OCI-LY7 (cell line): ENCODE results near the gene PSMD3. TPM values are rescaled to one million over a fixed set of nuclear protein-coding genes. Genes with fewer than 3 reads are reported as not detected.

Experiments used
- BruUV-seq: library from RNA; stranded (reverse); fragments of 400-500 nt; replicated peaks from 2 replicates; lab custom pipeline; 2021; lab: Mats Ljungman, UMichigan
- CTCF ChIA-PET: fragments of 300-600 bp; sonication (Branson Sonifier 250); formaldehyde crosslinking; loops from one replicate; lab custom pipeline; 2022; ENCODE audit warnings: antibody characterized with exemption; ENCODE audit not compliant: unreplicated experiment; lab: Charles Lee
- POLR2A ChIA-PET: fragments of 300-600 bp; sonication (Branson Sonifier 250); formaldehyde crosslinking; loops from one replicate; lab custom pipeline; 2022; ENCODE audit warnings: antibody characterized with exemption; lab: Charles Lee
- DNase-seq: peaks from one replicate; pipeline ENCODE4 v3.0.0-alpha.2; 2015; ENCODE audit warnings: low spot score
- H2AFZ ChIP-seq: fragments of 200-600 bp; sonication (generic), shearing (Covaris generic); 2 replicates; pipeline ENCODE4 v1.6.1; 2014; ENCODE audit warnings: mild to moderate bottlenecking, antibody characterized with exemption, low read length, moderate library complexity
- H3K27ac ChIP-seq: fragments of 200-600 bp; sonication (generic); 2 replicates; pipeline ENCODE4 v1.5.1; 2014; ENCODE audit warnings: mixed run types, low read depth, mild to moderate bottlenecking, moderate library complexity, low read length, inconsistent platforms; ENCODE audit not compliant: poor library complexity, severe bottlenecking
- H3K36me3 ChIP-seq: fragments of 200-600 bp; sonication (generic); 2 replicates; pipeline ENCODE4 v1.6.1; 2014; ENCODE audit warnings: mild to moderate bottlenecking, antibody characterized with exemption, low read length, moderate library complexity, mixed read lengths; ENCODE audit not compliant: insufficient read depth
- H3K4me1 ChIP-seq: fragments of 200-600 bp; sonication (generic); 2 replicates; pipeline ENCODE4 v1.5.1; 2014; ENCODE audit warnings: mild to moderate bottlenecking, low read length; ENCODE audit not compliant: insufficient read depth, poor library complexity, severe bottlenecking
- H3K4me2 ChIP-seq: fragments of 200-600 bp; sonication (generic); 2 replicates; pipeline ENCODE4 v1.6.1; 2014; ENCODE audit warnings: mild to moderate bottlenecking, low read length
- H3K4me3 ChIP-seq: fragments of 200-600 bp; sonication (generic); 2 replicates; pipeline ENCODE4 v1.5.1; 2014; ENCODE audit warnings: mild to moderate bottlenecking, low read depth, low read length; ENCODE audit not compliant: poor library complexity, severe bottlenecking
- H3K79me2 ChIP-seq: fragments of 200-600 bp; sonication (generic); 2 replicates; pipeline ENCODE4 v1.6.1; 2016; ENCODE audit warnings: low read depth, mild to moderate bottlenecking, low read length, moderate library complexity, mixed read lengths; ENCODE audit not compliant: insufficient read depth
- H3K9me2 ChIP-seq: fragments of 200-600 bp; sonication (generic); 2 replicates; pipeline ENCODE4 v1.6.1; 2016; ENCODE audit warnings: mild to moderate bottlenecking, low read length, mixed read lengths; ENCODE audit not compliant: insufficient read depth
- H3K9me3 ChIP-seq: fragments of 200-600 bp; sonication (generic); 2 replicates; pipeline ENCODE4 v1.6.1; 2014; ENCODE audit warnings: mild to moderate bottlenecking, mixed run types, low read length, mixed read lengths
- H4K20me1 ChIP-seq: fragments of 200-600 bp; sonication (generic); 2 replicates; pipeline ENCODE4 v1.6.1; 2014; ENCODE audit warnings: mild to moderate bottlenecking, antibody characterized with exemption, low read length, moderate library complexity, mixed read lengths; ENCODE audit not compliant: insufficient read depth
- EZH2phosphoT487 ChIP-seq: fragments of 200-600 bp; sonication (generic); IDR thresholded peaks from 2 replicates; pipeline ENCODE4 v1.6.1; 2018; ENCODE audit warnings: low read depth, borderline replicate concordance, mild to moderate bottlenecking, mixed run types, antibody characterized with exemption, low read length, moderate library complexity, mixed read lengths
- intact Hi-C: fragments of 100-400 bp; cut with micrococcal nuclease; formaldehyde crosslinking; loops from one replicate; pipeline ENCODE4 v1.10.0; 2022; ENCODE audit not compliant: unreplicated experiment
- microRNA-seq: library from miRNA; unstranded; fragments of <30 nt; microRNA quantifications from one replicate; pipeline ENCODE4 v1.2.0, GENCODE V29; 2022; ENCODE audit warnings: borderline replicate concordance
- small RNA-seq: library from RNA; depleted of rRNA; stranded (forward); fragments of <200 nt; gene quantifications from one replicate; pipeline ENCODE3, GENCODE V24; 2014
- total RNA-seq, 2 experiments: library from RNA; depleted of rRNA in 1 of 2; stranded (reverse); fragments of >200 nt in 1 of 2; shearing (Covaris generic) in 1 of 2; gene quantifications; 2 replicates each; pipeline ENCODE4 v1.2.3, GENCODE V29; 2014 to 2022
- TF ChIP-seq, protein P1 (sequence below): fragments of 200-600 bp; sonication (generic); conservative IDR thresholded peaks from 2 replicates; pipeline ENCODE4 v1.5.1; 2014; ENCODE audit warnings: mild to moderate bottlenecking, antibody characterized with exemption, low read length, moderate library complexity, mixed read lengths

Gene PSMD3
- total RNA-seq, 2 experiments from 2014 or later = 149 to 150 TPM

DNA sequence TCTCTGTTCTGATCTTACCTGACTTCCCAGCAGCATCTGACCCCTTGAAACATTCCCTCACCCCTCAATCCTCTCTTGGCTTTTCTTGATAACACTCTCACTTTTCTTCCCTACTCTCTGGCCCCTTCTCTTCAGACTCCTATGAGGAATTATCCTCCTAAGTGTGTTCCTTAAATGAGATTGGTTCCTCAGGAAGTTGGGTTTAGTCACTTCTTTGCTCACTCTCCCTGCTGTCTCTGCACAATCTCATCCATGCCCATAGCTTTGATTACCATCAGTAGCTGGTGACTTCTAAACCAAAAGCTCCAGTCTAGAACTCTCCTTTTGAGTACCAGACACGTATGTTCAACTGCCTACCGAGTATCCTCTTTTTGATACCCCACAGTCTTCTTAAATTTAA is 60.6 kb downstream of the PSMD3 start:
- no peaks in the 10 kb centered on the region for H3K79me2 ChIP-seq
- no peak overlapping the region for H3K4me3 ChIP-seq
- no peaks in the 10 kb centered on the region for H4K20me1 ChIP-seq
- TF ChIP-seq, protein P1, sequence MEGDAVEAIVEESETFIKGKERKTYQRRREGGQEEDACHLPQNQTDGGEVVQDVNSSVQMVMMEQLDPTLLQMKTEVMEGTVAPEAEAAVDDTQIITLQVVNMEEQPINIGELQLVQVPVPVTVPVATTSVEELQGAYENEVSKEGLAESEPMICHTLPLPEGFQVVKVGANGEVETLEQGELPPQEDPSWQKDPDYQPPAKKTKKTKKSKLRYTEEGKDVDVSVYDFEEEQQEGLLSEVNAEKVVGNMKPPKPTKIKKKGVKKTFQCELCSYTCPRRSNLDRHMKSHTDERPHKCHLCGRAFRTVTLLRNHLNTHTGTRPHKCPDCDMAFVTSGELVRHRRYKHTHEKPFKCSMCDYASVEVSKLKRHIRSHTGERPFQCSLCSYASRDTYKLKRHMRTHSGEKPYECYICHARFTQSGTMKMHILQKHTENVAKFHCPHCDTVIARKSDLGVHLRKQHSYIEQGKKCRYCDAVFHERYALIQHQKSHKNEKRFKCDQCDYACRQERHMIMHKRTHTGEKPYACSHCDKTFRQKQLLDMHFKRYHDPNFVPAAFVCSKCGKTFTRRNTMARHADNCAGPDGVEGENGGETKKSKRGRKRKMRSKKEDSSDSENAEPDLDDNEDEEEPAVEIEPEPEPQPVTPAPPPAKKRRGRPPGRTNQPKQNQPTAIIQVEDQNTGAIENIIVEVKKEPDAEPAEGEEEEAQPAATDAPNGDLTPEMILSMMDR = no peak
- no peak for TF ChIP-seq EZH2phosphoT487
- H3K9me2 ChIP-seq = no peaks in the 10 kb centered on the region
- intact Hi-C loops = no loop called here
- H3K4me1 ChIP-seq = no peaks in the 10 kb centered on the region
- ChIA-PET CTCF (no interaction called here), POLR2A (no interaction called here)
- no peaks in the 10 kb centered on the region; the same call in 1 of the 2 replicates for H3K36me3 ChIP-seq
- no TSS peak for BruUV-seq
- H3K4me2 ChIP-seq = no peak overlapping the region
- no peak overlapping the region for H2AFZ ChIP-seq
- no peak overlapping the region for H3K27ac ChIP-seq
- no peaks in the 10 kb centered on the region for H3K9me3 ChIP-seq
- DNase-seq = no peak

Small RNA genes within 50 kb of the gene (microRNA-seq; reads per million reads assigned to microRNA genes)
- gene MIR6884 = not detected

Small RNA genes within 50 kb of the gene (small RNA-seq; reads per million reads assigned to genes)
- 481 reads per million, percentile 99 among the genes with 10 or more reads in this experiment for gene SNORD124

Other genes starting within 250 kb of the PSMD3 start
- gene GRB7, start 242.9 kb upstream of the PSMD3 start, total RNA-seq (2014; rRNA removed; shearing (Covaris generic)) = 0.25 and 0.31 TPM in 2 replicates
- not detected in 2 replicates for gene GRB7, start 242.9 kb upstream of the PSMD3 start, total RNA-seq (2022)
- gene IKZF3, start 116.5 kb upstream of the PSMD3 start, total RNA-seq (2014; rRNA removed; shearing (Covaris generic)) = 44.7 and 54.7 TPM in 2 replicates
- gene IKZF3, start 116.5 kb upstream of the PSMD3 start, total RNA-seq (2022) = 125 and 134 TPM in 2 replicates
- not detected in 2 replicates for gene ZPBP2, start 112.6 kb upstream of the PSMD3 start, total RNA-seq (2014; rRNA removed; shearing (Covaris generic))
- not detected in 2 replicates for gene ZPBP2, start 112.6 kb upstream of the PSMD3 start, total RNA-seq (2022)
- 24.1 and 29.4 TPM in 2 replicates for gene GSDMB, start 62.2 kb upstream of the PSMD3 start, total RNA-seq (2014; rRNA removed; shearing (Covaris generic))
- gene GSDMB, start 62.2 kb upstream of the PSMD3 start, total RNA-seq (2022) = 39.2 and 44.6 TPM in 2 replicates
- 62.2 and 62.6 TPM in 2 replicates for gene ORMDL3, start 53.2 kb upstream of the PSMD3 start, total RNA-seq (2014; rRNA removed; shearing (Covaris generic))
- 61.3 and 65.9 TPM in 2 replicates for gene ORMDL3, start 53.2 kb upstream of the PSMD3 start, total RNA-seq (2022)
- not detected in 2 replicates for gene LRRC3C, start 53.1 kb upstream of the PSMD3 start, total RNA-seq (2014; rRNA removed; shearing (Covaris generic))
- gene LRRC3C, start 53.1 kb upstream of the PSMD3 start, total RNA-seq (2022) = not detected in 2 replicates
- gene GSDMA, start 17.8 kb upstream of the PSMD3 start, total RNA-seq (2014; rRNA removed; shearing (Covaris generic)) = 0.15 and 0.57 TPM in 2 replicates
- gene GSDMA, start 17.8 kb upstream of the PSMD3 start, total RNA-seq (2022) = 0.15 and 0.17 TPM in 2 replicates
- gene CSF3, start 34.6 kb downstream of the PSMD3 start, total RNA-seq (2014; rRNA removed; shearing (Covaris generic)) = not detected in 2 replicates
- gene CSF3, start 34.6 kb downstream of the PSMD3 start, total RNA-seq (2022) = not detected in 2 replicates
- gene MED24, start 73.6 kb downstream of the PSMD3 start, total RNA-seq (2014; rRNA removed; shearing (Covaris generic)) = 36.3 and 65.9 TPM in 2 replicates
- 103 and 112 TPM in 2 replicates for gene MED24, start 73.6 kb downstream of the PSMD3 start, total RNA-seq (2022)
- 5.4 and 9.3 TPM in 2 replicates for gene THRA, start 82.2 kb downstream of the PSMD3 start, total RNA-seq (2014; rRNA removed; shearing (Covaris generic))
- 3.9 and 5.1 TPM in 2 replicates for gene THRA, start 82.2 kb downstream of the PSMD3 start, total RNA-seq (2022)
- 1.7 and 2.3 TPM in 2 replicates for gene NR1D1, start 119.8 kb downstream of the PSMD3 start, total RNA-seq (2014; rRNA removed; shearing (Covaris generic))
- 7.0 and 8.7 TPM in 2 replicates for gene NR1D1, start 119.8 kb downstream of the PSMD3 start, total RNA-seq (2022)
- gene MSL1, start 141.2 kb downstream of the PSMD3 start, total RNA-seq (2014; rRNA removed; shearing (Covaris generic)) = 67.2 and 95.4 TPM in 2 replicates
- 96.0 and 97.2 TPM in 2 replicates for gene MSL1, start 141.2 kb downstream of the PSMD3 start, total RNA-seq (2022)
- 42.6 and 46.9 TPM in 2 replicates for gene CASC3, start 159.7 kb downstream of the PSMD3 start, total RNA-seq (2014; rRNA removed; shearing (Covaris generic))
- 100 and 117 TPM in 2 replicates for gene CASC3, start 159.7 kb downstream of the PSMD3 start, total RNA-seq (2022)
- gene RAPGEFL1, start 196.7 kb downstream of the PSMD3 start, total RNA-seq (2014; rRNA removed; shearing (Covaris generic)) = 2.1 and 4.9 TPM in 2 replicates
- gene RAPGEFL1, start 196.7 kb downstream of the PSMD3 start, total RNA-seq (2022) = 5.2 and 5.8 TPM in 2 replicates
- gene WIPF2, start 238.5 kb downstream of the PSMD3 start, total RNA-seq (2014; rRNA removed; shearing (Covaris generic)) = 4.6 and 4.7 TPM in 2 replicates
- 19.6 and 20.3 TPM in 2 replicates for gene WIPF2, start 238.5 kb downstream of the PSMD3 start, total RNA-seq (2022)